Loucy (cell line): ENCODE measurements around the gene FDXACB1.
"Not testable (repeated sequence)": the region's sequence is repeated elsewhere in the genome, so short reads cannot be mapped to it uniquely, and the experiment has no call there.

Source experiments
- H2AFZ ChIP-seq: fragments of 200-600 bp; sonication (generic); 2 replicates; pipeline ENCODE4 v1.6.0; 2016; ENCODE audit warnings: antibody characterized with exemption, mild to moderate bottlenecking, low read length, moderate library complexity
- H3F3A ChIP-seq: fragments of 200-600 bp; 2 replicates; pipeline ENCODE4 v1.6.0; 2016; ENCODE audit warnings: antibody characterized with exemption, low read depth, mild to moderate bottlenecking
- H3K27me3 ChIP-seq: fragments of 200-600 bp; sonication (generic); 2 replicates; pipeline ENCODE4 v1.6.1; 2014; ENCODE audit warnings: low read length, mild to moderate bottlenecking; ENCODE audit not compliant: insufficient read depth, poor library complexity, severe bottlenecking
- H3K36me3 ChIP-seq: fragments of 200-600 bp; sonication (generic); 2 replicates; pipeline ENCODE4 v1.6.1; 2016; ENCODE audit warnings: low read length; ENCODE audit not compliant: insufficient read depth
- H3K4me1 ChIP-seq: fragments of 200-600 bp; sonication (generic); 2 replicates; pipeline ENCODE4 v1.5.1; 2014; ENCODE audit warnings: low read length, mild to moderate bottlenecking; ENCODE audit not compliant: insufficient read depth, poor library complexity, severe bottlenecking
- H3K4me2 ChIP-seq: fragments of 200-600 bp; sonication (generic); 2 replicates; pipeline ENCODE4 v1.6.0; 2014; ENCODE audit warnings: antibody characterized with exemption, low read length, low read depth, mild to moderate bottlenecking; ENCODE audit not compliant: poor library complexity, severe bottlenecking
- H3K4me3 ChIP-seq: fragments of 200-600 bp; sonication (generic); 2 replicates; pipeline ENCODE4 v1.5.1; 2014; ENCODE audit warnings: low read length, mild to moderate bottlenecking, mixed read lengths; ENCODE audit not compliant: poor library complexity, severe bottlenecking
- H3K79me2 ChIP-seq: fragments of 200-600 bp; sonication (generic); 2 replicates; pipeline ENCODE4 v1.6.1; 2014; ENCODE audit warnings: low read length; ENCODE audit not compliant: insufficient read depth
- H3K9ac ChIP-seq: fragments of 200-600 bp; sonication (generic); 2 replicates; pipeline ENCODE4 v1.6.0; 2014; ENCODE audit warnings: mild to moderate bottlenecking, low read depth, low read length, moderate library complexity; ENCODE audit not compliant: poor library complexity, severe bottlenecking
- H3K9me2 ChIP-seq: fragments of 200-600 bp; sonication (generic); replicated peaks from 2 replicates; pipeline ENCODE4 v1.6.1; 2016; ENCODE audit warnings: low read depth, low read length, mixed read lengths
- H3K9me3 ChIP-seq: fragments of 200-600 bp; sonication (generic); 2 replicates; pipeline ENCODE4 v1.6.1; 2014; ENCODE audit warnings: mild to moderate bottlenecking, antibody characterized with exemption, low read length, low read depth; ENCODE audit not compliant: insufficient read depth
- H4K20me1 ChIP-seq: fragments of 200-600 bp; sonication (generic); 2 replicates; pipeline ENCODE4 v1.6.0; 2014; ENCODE audit warnings: antibody characterized with exemption, low read length, mild to moderate bottlenecking; ENCODE audit not compliant: insufficient read depth, poor library complexity, severe bottlenecking
- EZH2phosphoT487 ChIP-seq: fragments of 200-600 bp; IDR thresholded peaks from 2 replicates; pipeline ENCODE4 v1.6.1; 2018; ENCODE audit warnings: antibody characterized with exemption, mild to moderate bottlenecking, moderate library complexity, borderline replicate concordance
- TF ChIP-seq, protein P1 (sequence below): fragments of 200-600 bp; sonication (generic); conservative IDR thresholded peaks from 2 replicates; pipeline ENCODE4 v1.5.1; 2014; ENCODE audit warnings: mild to moderate bottlenecking, antibody characterized with exemption, low read length

The FDXACB1 gene

DNA sequence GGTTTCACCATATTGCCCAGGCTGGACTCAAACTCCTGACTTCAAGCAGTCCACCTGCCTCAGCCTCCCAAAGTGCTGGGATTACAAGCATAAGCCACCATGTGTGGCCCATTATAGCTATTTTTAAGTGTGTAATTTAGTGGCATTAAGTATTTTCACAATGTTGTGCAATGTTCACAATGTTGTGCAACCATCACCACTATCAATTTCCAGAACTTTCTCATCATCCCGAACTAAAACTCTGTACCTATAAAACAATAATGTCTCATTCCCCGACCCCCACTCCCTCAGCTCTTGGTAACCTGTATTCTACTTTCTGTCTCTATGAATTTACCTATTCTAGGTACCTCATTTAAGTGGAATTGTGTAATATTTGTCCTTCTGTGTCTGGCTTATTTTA lies 7.9 kb upstream of the FDXACB1 start:
- Histone ChIP-seq H3K9ac (no peak overlapping the region), H3K4me1 (no peaks in the 10 kb centered on the region), H4K20me1 (no peaks in the 10 kb centered on the region), H3K36me3 (no peaks in the 10 kb centered on the region), H3K27me3 (no peaks in the 10 kb centered on the region), H3F3A (no peaks in the 10 kb centered on the region), H3K9me2 (no peaks in the 10 kb centered on the region), H3K4me3 (no peak overlapping the region), H3K9me3 (no peaks in the 10 kb centered on the region), H3K4me2 (no peak overlapping the region), H3K79me2 (no peaks in the 10 kb centered on the region), H2AFZ (no peak overlapping the region)
- TF ChIP-seq, protein P1, sequence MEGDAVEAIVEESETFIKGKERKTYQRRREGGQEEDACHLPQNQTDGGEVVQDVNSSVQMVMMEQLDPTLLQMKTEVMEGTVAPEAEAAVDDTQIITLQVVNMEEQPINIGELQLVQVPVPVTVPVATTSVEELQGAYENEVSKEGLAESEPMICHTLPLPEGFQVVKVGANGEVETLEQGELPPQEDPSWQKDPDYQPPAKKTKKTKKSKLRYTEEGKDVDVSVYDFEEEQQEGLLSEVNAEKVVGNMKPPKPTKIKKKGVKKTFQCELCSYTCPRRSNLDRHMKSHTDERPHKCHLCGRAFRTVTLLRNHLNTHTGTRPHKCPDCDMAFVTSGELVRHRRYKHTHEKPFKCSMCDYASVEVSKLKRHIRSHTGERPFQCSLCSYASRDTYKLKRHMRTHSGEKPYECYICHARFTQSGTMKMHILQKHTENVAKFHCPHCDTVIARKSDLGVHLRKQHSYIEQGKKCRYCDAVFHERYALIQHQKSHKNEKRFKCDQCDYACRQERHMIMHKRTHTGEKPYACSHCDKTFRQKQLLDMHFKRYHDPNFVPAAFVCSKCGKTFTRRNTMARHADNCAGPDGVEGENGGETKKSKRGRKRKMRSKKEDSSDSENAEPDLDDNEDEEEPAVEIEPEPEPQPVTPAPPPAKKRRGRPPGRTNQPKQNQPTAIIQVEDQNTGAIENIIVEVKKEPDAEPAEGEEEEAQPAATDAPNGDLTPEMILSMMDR = no peak
- TF ChIP-seq EZH2phosphoT487 = no peak

DNA sequence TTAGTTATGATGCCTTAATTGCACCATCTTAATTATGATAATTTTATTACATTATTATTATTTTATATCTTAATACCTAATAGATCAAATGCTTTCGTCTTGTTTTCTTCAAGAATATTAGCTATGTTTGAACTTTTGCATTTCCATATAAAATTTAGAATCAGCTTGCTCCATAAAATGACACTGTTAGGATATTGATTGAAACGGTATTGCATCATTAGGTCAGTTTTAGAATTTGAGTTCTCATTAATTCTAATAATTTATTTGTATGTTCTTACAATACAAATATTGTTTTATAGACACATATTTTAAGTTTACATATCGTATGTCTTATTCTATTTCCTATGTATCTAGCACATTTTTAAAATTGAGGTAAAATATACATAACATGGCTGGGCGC lies 7.1 kb upstream of the FDXACB1 start:
- Histone ChIP-seq H3K79me2 (no peaks in the 10 kb centered on the region), H3K4me2 (no peak overlapping the region), H3K9me2 (no peaks in the 10 kb centered on the region), H3F3A (no peaks in the 10 kb centered on the region), H3K9ac (no peak overlapping the region), H3K27me3 (no peaks in the 10 kb centered on the region), H3K4me3 (no peak overlapping the region), H3K4me1 (no peaks in the 10 kb centered on the region), H2AFZ (no peak overlapping the region), H3K9me3 (no peaks in the 10 kb centered on the region), H4K20me1 (no peaks in the 10 kb centered on the region), H3K36me3 (no peaks in the 10 kb centered on the region)
- TF ChIP-seq, protein P1 = no peak
- TF ChIP-seq EZH2phosphoT487 = no peak

DNA sequence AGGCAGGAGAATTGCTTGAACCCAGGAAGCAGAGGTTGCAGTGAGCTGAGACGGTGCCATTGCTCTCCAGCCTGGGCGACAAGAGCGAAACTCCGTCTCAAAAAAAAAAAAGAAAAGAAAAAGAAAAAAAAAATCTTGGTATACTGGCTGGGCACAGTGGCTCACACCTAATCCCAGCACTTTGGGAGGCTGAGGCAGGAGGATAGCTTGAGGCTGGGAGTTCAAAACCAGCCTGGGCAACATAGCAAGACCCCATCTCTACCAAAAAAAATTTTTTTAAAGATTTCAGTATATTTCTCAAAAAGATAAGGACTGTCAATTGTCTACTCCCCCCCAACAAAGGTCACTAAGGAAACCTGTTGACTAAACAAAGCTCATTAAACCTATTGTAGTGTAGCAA lies 6.1 kb upstream of the FDXACB1 start:
- H2AFZ ChIP-seq, H3K27me3 ChIP-seq, H4K20me1 ChIP-seq, H3K36me3 ChIP-seq, H3F3A ChIP-seq, H3K79me2 ChIP-seq, H3K9me2 ChIP-seq, H3K9ac ChIP-seq, H3K4me2 ChIP-seq, H3K9me3 ChIP-seq, H3K4me3 ChIP-seq, H3K4me1 ChIP-seq: not testable (repeated sequence)

DNA sequence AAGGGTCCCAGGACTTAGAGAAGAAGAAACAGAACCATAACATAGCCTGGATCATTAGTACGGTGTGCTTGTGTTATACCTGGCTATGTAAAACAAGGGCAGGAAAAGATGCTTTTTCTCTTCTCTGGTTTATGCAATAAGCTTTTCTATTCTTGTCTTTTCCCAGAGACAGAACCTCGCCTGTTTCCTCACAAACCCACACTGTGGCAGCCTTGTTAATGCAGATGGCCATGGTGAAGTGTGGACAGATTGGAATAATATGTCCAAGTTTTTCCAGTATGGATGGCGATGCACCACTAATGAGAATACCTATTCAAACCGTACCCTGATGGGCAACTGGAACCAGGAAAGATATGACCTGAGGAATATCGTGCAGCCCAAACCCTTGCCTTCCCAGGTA lies 3.2 kb upstream of the FDXACB1 start:
- Histone ChIP-seq H2AFZ (no peak overlapping the region), H3K4me1 (no peaks in the 10 kb centered on the region), H3K9me3 (no peaks in the 10 kb centered on the region), H3K4me3 (no peak overlapping the region), H3K9me2 (no peaks in the 10 kb centered on the region), H3K4me2 (no peak overlapping the region), H3K27me3 (no peaks in the 10 kb centered on the region), H3K9ac (no peak overlapping the region), H3K36me3 (no peaks in the 10 kb centered on the region), H3F3A (no peaks in the 10 kb centered on the region), H4K20me1 (no peaks in the 10 kb centered on the region), H3K79me2 (no peaks in the 10 kb centered on the region)
- no peak for TF ChIP-seq EZH2phosphoT487
- TF ChIP-seq, protein P1 = no peak
